Kidney (tissue), 14 donors: ENCODE results near the gene TMEM120B. TPM values are rescaled to one million over a fixed set of nuclear protein-coding genes. Genes with fewer than 3 reads are reported as not detected.

ENCODE experiments used
- DNase-seq, 5 donors: peaks; one replicate each; pipeline ENCODE4 v3.0.0-alpha.2; 2013 to 2020
- FAIRE-seq: peaks from 2 replicates; lab custom pipeline; 2012; peaks lifted over from hg19 to GRCh38; lab: Jason Lieb, UNC
- H3K27ac ChIP-seq, 2 donors: one replicate each; pipeline ENCODE4 v1.7.0; 2013; ENCODE audit warnings: low read depth in 2 of 2, low read length in 2 of 2, inconsistent platforms in 1 of 2
- H3K27me3 ChIP-seq: one replicate; pipeline ENCODE4 v1.7.1; 2013; ENCODE audit warnings: low read length, inconsistent platforms; ENCODE audit not compliant: control insufficient read depth, insufficient read depth
- H3K36me3 ChIP-seq, 3 donors: one replicate each; pipeline versions ENCODE4 v1.7.0 to v1.7.1; 2013; ENCODE audit warnings: low read length in 3 of 3, control low read depth in 1 of 3, inconsistent platforms in 1 of 3; ENCODE audit not compliant: insufficient read depth in 3 of 3, control insufficient read depth in 2 of 3
- H3K4me1 ChIP-seq, 3 donors: one replicate each; pipeline versions ENCODE4 v1.7.0 to v1.7.1; 2013; ENCODE audit warnings: low read length in 3 of 3, inconsistent platforms in 1 of 3, low read depth in 1 of 3; ENCODE audit not compliant: control insufficient read depth in 2 of 3, insufficient read depth in 2 of 3
- H3K4me3 ChIP-seq, 3 donors: one replicate each; pipeline versions ENCODE4 v1.7.0 to v1.8.1; 2013; ENCODE audit warnings: low read length in 3 of 3, control low read depth in 1 of 3, inconsistent platforms in 1 of 3
- H3K9ac ChIP-seq, 3 donors: one replicate each; pipeline versions ENCODE4 v1.7.0 to v1.7.1; 2013; ENCODE audit warnings: low read length in 3 of 3, control low read depth in 1 of 3, inconsistent platforms in 1 of 3
- H3K9me3 ChIP-seq, 3 donors: one replicate each; pipeline versions ENCODE4 v1.7.0 to v1.7.1; 2013; ENCODE audit warnings: low read length in 3 of 3, control low read depth in 1 of 3, inconsistent platforms in 1 of 3; ENCODE audit not compliant: control insufficient read depth in 2 of 3, insufficient read depth in 1 of 3
- intact Hi-C: fragments of 100-400 bp; cut with DNase I; formaldehyde crosslinking; loops from one replicate; pipeline ENCODE4 v1.11.1; 2022
- polyA plus RNA-seq: library from polyadenylated mRNA; stranded (reverse); fragments of 350-450 nt; fragmentation: Illumina TruSeq; extraction: RNeasy Lipid Tissue Mini Kit (QIAGEN cat#74804); gene quantifications from one replicate; pipeline ENCODE4 v1.2.3, GENCODE V29; 2014; ENCODE audit warnings: low read depth, low replicate concordance; ENCODE audit not compliant: insufficient read depth
- total RNA-seq: library from RNA; stranded (reverse); fragmentation: NEBNext Ultra II Directional; extraction: Animal tissue kit (Norgen Biotek cat#: 25700); gene quantifications from one replicate; pipeline ENCODE4 v1.2.1, GENCODE V29; 2021
- TF ChIP-seq, protein P1 (sequence below): IDR thresholded peaks from 3 replicates; pipeline ENCODE4 v1.5.1; 2012; ENCODE audit warnings: mild to moderate bottlenecking, moderate library complexity, borderline replicate concordance; ENCODE audit not compliant: insufficient read depth; ENCODE audit errors: extremely low read depth
- donor health status: control.
- donor health status: control.
- donor health status: control.
- donor health status: control.
- donor health status: control.
- donor health status: DM: yes; HTN: yes; CAD: no.
- donor health status: Normal renal cell carcinoma (clear cell type).

TMEM120B gene
- total and polyA plus RNA-seq, 2 donors from 2014 or later: 9.0 to 14.2 TPM

DNA sequence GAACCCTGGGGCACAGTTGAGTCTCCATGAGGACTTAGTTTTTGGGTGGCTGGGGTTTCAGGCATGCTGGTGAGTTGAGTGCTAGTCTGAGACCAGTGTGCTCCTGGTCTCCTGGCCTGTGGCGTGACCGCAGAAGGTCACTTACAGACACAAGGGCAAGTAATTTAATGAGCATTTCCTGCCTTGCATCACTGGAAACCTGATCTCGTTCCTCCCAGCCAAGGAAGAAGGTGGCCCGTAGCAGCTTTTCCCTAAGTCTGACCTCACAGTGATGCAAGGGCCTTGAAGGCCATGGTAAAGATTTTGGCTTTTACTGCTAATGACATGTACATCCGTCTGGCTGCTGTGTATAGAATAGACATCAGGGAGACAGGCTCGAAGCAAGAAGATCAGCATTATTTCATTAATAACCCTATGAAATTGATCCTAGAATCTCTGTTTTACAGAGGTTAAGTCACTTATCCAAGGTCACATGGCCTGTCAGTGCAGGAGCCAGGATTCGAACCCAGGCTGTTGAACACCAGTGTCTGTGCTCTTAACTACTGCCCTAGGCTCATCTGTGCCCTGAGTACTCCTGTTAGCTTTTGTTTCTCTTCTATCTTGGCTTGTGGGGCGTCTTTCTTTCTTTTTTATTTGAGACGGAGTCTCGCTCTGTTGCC, 4.6 kb downstream of the TMEM120B start:
- H3K9me3 ChIP-seq: no peaks in the 10 kb centered on the region
- H3K27ac ChIP-seq: peak overlapping the region; percentile 45 to 81
- FAIRE-seq (no peak), DNase-seq (peak; percentile 59 to 81 (median 77))
- TF ChIP-seq, protein P1, sequence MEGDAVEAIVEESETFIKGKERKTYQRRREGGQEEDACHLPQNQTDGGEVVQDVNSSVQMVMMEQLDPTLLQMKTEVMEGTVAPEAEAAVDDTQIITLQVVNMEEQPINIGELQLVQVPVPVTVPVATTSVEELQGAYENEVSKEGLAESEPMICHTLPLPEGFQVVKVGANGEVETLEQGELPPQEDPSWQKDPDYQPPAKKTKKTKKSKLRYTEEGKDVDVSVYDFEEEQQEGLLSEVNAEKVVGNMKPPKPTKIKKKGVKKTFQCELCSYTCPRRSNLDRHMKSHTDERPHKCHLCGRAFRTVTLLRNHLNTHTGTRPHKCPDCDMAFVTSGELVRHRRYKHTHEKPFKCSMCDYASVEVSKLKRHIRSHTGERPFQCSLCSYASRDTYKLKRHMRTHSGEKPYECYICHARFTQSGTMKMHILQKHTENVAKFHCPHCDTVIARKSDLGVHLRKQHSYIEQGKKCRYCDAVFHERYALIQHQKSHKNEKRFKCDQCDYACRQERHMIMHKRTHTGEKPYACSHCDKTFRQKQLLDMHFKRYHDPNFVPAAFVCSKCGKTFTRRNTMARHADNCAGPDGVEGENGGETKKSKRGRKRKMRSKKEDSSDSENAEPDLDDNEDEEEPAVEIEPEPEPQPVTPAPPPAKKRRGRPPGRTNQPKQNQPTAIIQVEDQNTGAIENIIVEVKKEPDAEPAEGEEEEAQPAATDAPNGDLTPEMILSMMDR: no peak
- H3K9ac ChIP-seq: no peak overlapping the region
- H3K4me1 ChIP-seq: peaks cover 0 to 12% (median 0%) of the 10 kb centered on the region in 3 donors
- no peaks in the 10 kb centered on the region for H3K36me3 ChIP-seq
- intact Hi-C loops: no loop called here
- no peak overlapping the region for H3K4me3 ChIP-seq
- H3K27me3 ChIP-seq: no peaks in the 10 kb centered on the region

DNA sequence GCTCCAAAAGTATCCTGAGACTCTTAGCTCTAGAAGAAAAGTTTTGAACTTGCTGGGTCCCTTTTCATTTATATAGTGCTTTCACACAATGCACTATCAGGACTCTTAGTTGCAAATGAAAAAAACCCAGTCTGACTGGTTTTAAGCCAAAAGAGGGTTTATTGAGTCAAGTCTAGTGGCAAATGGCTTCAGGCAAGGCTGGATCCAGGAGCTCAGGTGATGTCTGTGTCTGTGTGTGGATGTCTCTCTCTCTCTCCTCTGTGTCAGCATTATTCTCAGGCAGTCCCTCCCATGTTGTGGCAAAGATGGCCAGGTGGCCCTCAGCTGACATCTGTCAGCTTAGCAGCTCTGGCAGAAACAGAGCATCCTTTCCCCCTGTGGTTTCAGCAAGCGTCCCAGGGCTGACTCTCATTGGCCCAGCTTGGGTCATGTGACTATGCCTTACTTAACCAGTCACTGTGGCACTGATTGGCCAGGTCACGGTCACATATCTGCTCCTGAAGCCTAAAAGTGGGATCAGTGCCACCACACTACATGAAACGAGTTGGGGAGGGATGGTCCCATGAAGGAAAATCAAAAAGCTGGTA, 6.2 kb downstream of the TMEM120B start:
- DNase-seq (no peak), FAIRE-seq (no peak)
- TF ChIP-seq, protein P1: no peak
- no peaks in the 10 kb centered on the region for H3K27me3 ChIP-seq
- no peaks in the 10 kb centered on the region for H3K9me3 ChIP-seq
- no peaks in the 10 kb centered on the region for H3K36me3 ChIP-seq
- intact Hi-C loops: no loop called here
- no peak overlapping the region for H3K4me3 ChIP-seq
- peaks cover 0 to 7% (median 0%) of the 10 kb centered on the region in 3 donors for H3K4me1 ChIP-seq
- no peak overlapping the region for H3K27ac ChIP-seq
- H3K9ac ChIP-seq: no peak overlapping the region

DNA sequence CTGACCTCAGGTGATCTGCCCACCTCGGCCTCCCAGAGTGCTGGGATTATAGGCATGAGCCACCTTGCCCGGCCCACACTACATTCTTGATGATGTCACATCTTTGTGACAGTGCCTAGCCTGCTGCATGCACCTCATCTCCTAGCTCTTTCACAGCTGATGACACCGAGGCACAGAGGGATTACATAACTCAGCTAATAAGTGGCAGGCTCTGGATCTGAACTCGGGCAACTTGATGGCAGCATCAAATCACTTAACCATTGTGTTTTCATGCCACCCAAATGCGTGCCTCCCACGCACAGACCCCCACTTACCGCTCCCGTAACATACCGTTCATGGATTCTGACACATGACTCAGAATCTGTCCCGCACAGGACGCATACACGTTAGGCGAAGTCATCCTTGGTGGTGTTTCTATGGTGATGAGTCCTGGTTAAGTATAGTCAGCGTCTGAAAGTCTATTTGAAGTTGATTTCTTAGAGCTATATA, 7.4 kb downstream of the TMEM120B start:
- intact Hi-C loops: no loop called here
- H3K4me1 ChIP-seq: peaks cover 0 to 3% (median 0%) of the 10 kb centered on the region in 3 donors

More for the DNA sequence above, 7.4 kb downstream of the TMEM120B start:
- Histone ChIP-seq H3K27me3 (no peaks in the 10 kb centered on the region), H3K27ac (no peak overlapping the region), H3K9ac (no peak overlapping the region), H3K9me3 (no peaks in the 10 kb centered on the region), H3K36me3 (no peaks in the 10 kb centered on the region), H3K4me3 (no peak overlapping the region)
- DNase-seq (peak in 3 of 5 donors; percentile 20 to 40 (median 37)), FAIRE-seq (no peak)
- TF ChIP-seq, protein P1: no peak
